Hematopoietic multipotent progenitor cell treated with erythropoietin and hydrocortisone succinate and interleukin-3 and kit ligand, for 6 days (in vitro differentiated cells): ENCODE measurements around the gene NGEF.
"Not testable (repeated sequence)": the region's sequence is repeated elsewhere in the genome, so short reads cannot be mapped to it uniquely, and the experiment has no call there.

Experiments used
- DNase-seq: peaks from one replicate; pipeline ENCODE4 v3.0.0-alpha.2; 2015

Gene NGEF

GRCh38 chr2:232925153-232925820 lies 87.8 kb downstream of the NGEF start:
- no peak for DNase-seq

GRCh38 chr2:232924433-232924832 lies 88.6 kb downstream of the NGEF start:
- no peak for DNase-seq

GRCh38 chr2:232920760-232921159 lies 92.3 kb downstream of the NGEF start:
- DNase-seq, result no peak

- DNase-seq, result no peak
Measured at GRCh38 chr2:232920055-232920454, 93.0 kb downstream of the NGEF start.

- no peak for DNase-seq
Measured at GRCh38 chr2:232919141-232919540, 93.9 kb downstream of the NGEF start.

GRCh38 chr2:232913903-232914302 lies 99.2 kb downstream of the NGEF start:
- no peak for DNase-seq

GRCh38 chr2:232911712-232912277 lies 101.3 kb downstream of the NGEF start:
- no peak for DNase-seq

- no peak for DNase-seq
Measured at GRCh38 chr2:232910376-232910775, 102.7 kb downstream of the NGEF start.

- no peak for DNase-seq
Measured at GRCh38 chr2:232908695-232909094, 104.4 kb downstream of the NGEF start.

GRCh38 chr2:232907718-232908085 lies 105.4 kb downstream of the NGEF start:
- DNase-seq, result not testable (repeated sequence)

- not testable (repeated sequence) for DNase-seq
Measured at GRCh38 chr2:232906867-232907717, 106.0 kb downstream of the NGEF start.

GRCh38 chr2:232903989-232904388 lies 109.1 kb downstream of the NGEF start:
- no peak for DNase-seq

GRCh38 chr2:232901736-232902578 lies 111.1 kb downstream of the NGEF start:
- no peak for DNase-seq

GRCh38 chr2:232900811-232901735 lies 112.0 kb downstream of the NGEF start:
- DNase-seq, result no peak

- no peak for DNase-seq
Measured at GRCh38 chr2:232898592-232899543, 114.2 kb downstream of the NGEF start.

- DNase-seq, result no peak
Measured at GRCh38 chr2:232897598-232898408, 115.3 kb downstream of the NGEF start.

- no peak for DNase-seq
Measured at GRCh38 chr2:232896720-232897597, 116.1 kb downstream of the NGEF start.

- DNase-seq, result no peak
Measured at GRCh38 chr2:232896111-232896510, 116.9 kb downstream of the NGEF start.

GRCh38 chr2:232894746-232895145 lies 118.3 kb downstream of the NGEF start:
- no peak for DNase-seq
